GM18508 (cell line): ENCODE measurements around the gene CSNK2A1.
"Not testable (repeated sequence)": the region's sequence is repeated elsewhere in the genome, so short reads cannot be mapped to it uniquely, and the experiment has no call there.

Experiments
- ATAC-seq: cut with Tn5 transposase; IDR thresholded peaks from one replicate; pipeline ENCODE4 v1.9.1; 2021; ENCODE audit warnings: moderate number of reproducible peaks; ENCODE audit not compliant: insufficient read depth, unreplicated experiment

Gene CSNK2A1

GRCh38 chr20:537983-538382 lies 5.6 kb downstream of the CSNK2A1 start:
- no peak for ATAC-seq

DNA sequence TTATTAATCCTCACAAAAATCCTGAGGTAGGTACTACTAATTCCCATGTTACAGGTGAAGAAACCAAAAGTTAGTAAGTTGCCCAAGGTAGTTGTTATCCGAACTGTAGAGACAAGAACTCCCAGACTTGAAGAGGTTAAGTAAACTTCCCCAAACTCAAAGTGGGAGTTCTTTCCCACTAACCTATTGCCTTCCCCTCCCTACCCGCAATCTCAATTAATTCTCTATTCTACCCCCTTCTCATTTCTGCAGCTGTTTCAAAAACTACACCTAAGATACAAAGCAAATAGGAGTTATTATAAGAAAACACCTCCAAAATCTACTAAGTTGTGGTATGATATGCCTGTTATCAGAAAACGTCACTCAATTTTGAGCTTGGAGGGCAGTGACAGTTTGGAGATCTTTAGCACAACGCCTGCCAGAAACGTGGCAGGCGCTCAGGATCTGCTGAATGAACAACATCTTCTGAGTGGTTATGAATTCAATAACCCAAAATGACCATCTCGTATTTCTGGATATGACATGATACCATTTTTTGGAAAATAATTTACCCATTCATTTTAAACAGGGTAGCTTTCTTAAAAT lies 7.1 kb downstream of the CSNK2A1 start:
- ATAC-seq: no peak

DNA sequence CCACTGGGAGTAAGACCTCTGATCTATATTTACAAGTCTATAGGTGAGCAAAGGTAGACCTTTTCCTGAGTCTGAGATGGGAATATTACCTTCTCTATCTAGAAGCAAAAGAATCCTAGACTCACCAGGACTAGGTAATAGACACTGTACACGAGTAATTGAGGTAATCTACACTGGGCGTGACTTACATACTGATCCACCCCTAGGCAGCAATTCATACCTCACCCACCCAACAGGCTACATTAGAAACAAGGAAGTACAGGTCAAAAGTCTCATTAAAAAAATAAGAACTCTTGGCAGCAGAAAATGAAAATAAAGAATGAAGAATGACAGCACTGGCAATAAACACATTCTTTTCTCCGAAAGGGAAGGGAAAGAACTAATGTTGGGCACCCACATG lies 7.6 kb downstream of the CSNK2A1 start:
- ATAC-seq: no peak

DNA sequence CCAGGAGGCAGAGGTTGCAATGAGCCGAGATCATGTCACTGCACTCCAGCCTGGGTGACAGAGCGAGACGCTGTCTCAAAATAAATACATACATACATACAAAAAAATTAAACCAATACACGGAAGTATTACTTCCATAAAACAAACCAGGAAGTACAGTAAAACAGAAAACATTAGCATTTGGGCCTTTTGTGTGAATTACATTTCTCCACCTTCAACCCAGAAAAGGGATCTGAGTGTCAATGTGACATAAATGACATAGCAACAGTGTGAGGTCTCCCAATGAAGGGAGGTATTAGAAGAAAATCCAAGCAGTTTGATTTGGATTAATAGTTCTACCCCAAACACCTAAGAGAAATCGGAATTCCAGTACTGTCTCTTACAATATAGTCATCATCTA lies 10.1 kb downstream of the CSNK2A1 start:
- no peak for ATAC-seq

DNA sequence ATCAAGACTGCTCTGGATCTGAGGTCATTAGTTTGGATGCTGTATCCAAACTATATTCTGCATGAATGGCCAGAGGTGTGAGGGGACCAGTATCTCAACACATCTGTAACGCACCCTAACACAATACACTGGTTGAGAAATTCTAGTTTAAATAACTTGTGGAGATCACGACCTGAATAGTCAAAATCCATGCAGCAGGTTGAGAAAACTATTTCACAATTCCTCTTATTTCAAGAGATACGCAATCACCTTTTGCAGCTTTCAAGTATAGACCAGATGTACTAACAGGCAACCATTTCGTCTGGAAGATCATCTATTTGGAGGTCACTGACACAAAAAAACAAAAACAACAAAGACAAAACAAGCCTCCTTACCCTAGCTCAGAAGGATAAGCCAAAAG lies 11.1 kb downstream of the CSNK2A1 start:
- ATAC-seq: no peak

DNA sequence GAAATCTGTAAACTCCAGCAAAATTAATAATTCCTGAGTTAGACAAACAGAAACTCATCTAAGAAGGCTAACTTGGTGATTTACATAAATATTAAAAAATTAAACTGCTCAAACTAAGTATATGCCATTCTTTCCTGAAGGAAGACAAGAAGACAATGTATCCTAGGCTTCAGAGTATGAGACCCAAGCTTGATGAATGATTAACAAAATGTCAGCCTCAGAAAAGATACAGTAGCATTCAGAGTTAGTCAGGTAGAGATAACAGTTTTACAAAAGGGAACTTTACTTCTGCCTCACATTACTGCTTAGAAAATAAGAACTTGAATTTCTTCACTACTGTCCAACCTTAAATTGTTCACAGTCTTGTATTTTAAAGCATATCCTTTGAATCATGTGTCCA lies 12.0 kb downstream of the CSNK2A1 start:
- ATAC-seq: no peak

GRCh38 chr20:530321-530720 lies 13.3 kb downstream of the CSNK2A1 start:
- ATAC-seq: no peak

DNA sequence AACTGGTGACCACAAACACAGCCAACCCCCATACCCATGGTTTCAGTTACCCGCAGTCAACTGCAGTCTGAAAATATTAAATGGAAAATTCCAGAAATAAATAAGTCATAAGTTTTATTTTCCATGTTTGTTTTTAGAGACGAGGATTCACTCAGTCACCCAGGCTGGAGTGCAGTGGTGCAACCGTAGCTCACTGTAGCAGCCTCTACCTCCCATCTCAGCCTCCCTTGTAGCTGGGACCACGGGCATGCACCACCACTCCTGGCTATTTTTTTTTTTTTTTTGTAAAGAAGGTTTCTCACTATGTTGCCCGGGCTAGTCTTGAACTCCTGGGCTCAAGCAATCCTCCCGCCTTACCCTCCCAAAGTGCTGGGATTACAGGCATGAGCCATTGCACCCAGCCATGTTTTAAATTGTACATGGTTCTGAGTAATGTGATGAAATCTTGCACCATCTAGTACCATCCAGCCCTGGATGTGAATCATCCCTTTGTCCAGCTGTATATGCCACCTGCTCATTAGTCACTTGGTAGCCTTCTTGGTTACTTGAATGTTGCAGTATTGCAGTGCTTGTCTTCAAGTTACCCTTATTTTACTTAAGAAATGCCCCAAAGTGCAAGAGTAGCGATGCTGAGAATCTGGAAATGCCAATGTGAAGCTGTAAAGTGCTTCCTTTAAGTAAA lies 14.5 kb downstream of the CSNK2A1 start:
- ATAC-seq: no peak

DNA sequence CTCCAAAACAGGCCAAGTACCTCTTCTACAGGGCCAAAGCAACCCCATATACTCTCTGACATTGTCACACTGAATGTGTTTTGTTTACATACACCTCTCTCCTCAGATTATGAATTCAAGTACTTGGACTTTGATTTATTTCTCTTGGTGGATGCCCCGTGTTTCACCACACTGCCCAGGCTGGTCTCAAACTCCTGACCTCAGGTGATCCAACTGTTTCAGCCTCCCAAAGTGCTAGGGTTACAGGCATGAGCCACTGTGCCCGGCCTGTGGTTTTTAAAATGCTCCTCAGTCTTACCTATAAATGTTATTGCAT lies 16.1 kb downstream of the CSNK2A1 start:
- ATAC-seq: no peak

DNA sequence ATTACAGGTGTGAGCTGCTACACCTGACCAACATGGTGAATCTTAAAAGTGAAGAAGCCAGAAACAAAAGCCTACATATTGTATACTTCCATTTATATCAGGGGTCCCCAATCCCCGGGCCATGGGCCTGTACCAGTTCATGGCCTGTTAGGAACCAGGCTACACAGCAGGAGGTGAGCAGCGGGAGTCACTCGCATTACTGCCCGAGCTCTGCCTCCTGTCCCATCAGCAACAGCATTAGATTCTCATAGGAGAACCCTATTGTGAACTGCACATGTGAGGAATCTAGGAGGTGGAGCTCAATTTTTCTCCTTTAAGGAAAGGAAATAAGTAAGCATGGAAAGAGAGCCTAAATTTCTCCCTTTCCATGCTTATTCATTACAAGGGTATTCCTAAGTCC lies 21.7 kb downstream of the CSNK2A1 start:
- no peak for ATAC-seq

- no peak for ATAC-seq
Observed at GRCh38 chr20:519999-520398, 23.6 kb downstream of the CSNK2A1 start.

DNA sequence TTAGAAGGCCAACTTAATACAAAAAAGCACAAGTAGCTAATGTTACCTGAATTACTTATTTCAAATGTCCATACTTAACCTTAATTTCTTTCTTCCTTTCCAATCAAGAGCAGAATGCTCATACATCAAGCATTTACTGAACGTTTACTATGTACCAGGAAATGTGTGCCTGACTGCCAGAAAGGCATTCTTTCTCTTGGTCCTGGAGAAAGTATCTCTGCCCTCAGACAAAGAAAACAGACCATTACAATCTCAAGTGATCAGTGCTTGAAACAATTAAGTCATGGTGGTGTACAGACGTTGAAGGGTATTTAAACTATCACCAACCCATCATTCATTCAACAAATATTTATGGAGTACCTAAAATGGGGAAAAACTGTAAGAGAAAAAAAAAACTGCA lies 26.4 kb downstream of the CSNK2A1 start:
- ATAC-seq: no peak

DNA sequence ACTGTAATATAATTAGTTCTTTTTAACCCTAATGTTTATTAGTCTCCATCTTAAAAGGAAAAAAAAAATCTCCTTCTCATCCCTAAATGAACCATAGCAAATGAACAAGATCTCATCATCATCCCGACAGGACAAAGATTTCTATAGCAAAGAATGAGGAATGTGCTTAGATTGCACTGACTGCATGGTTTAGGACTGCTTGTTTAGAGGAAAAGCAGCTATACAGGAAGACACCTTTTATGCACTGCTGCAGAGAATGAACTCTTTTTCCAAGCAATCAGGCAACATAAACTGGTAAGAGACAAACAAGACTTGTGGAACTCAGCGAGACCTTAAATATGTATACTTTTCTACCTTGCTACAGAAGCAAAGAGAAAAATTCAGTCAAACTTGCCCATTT lies 26.8 kb downstream of the CSNK2A1 start:
- no peak for ATAC-seq

DNA sequence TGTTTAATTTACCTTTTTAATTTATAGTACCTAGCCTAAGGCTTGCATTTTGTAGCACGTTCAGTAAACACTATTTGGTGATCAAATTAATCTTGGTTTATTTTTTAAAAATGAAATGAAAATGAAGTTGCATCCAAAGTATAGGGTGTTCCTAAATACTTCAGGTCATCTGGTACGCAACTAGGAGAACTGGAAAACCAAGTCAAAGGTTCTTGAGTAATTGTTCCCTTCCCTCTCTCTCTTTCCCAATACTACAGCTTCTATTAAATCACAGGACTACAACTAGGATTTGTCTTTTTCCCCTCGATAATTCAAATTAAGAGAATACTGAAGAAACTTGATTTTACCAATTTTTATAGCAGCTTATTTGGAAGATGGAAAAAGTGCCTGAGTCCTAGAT lies 27.9 kb downstream of the CSNK2A1 start:
- ATAC-seq: no peak

DNA sequence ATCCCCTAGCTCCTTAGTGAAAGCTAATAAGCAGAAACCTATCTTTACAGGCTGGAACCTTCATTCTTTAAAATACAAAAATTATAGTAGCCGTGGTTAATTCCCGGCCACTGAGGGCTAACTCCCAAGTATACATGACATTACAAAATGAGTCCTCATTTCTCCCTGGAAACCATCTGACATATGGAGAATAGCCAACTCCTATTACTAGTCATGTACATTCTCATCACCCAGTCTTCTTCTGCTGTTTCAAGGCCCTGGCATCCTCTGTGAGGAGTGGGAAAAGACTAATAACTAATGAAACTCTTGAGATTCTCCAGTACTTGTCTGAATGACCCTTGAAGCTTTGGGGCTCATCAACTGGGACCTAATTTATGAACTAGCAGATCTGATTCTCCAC lies 30.2 kb downstream of the CSNK2A1 start:
- ATAC-seq: no peak

GRCh38 chr20:510328-511057 lies 33.1 kb downstream of the CSNK2A1 start:
- not testable (repeated sequence) for ATAC-seq

GRCh38 chr20:508364-508787 lies 35.2 kb downstream of the CSNK2A1 start:
- ATAC-seq: not testable (repeated sequence)

GRCh38 chr20:507761-508332 lies 35.7 kb downstream of the CSNK2A1 start:
- ATAC-seq: no peak

DNA sequence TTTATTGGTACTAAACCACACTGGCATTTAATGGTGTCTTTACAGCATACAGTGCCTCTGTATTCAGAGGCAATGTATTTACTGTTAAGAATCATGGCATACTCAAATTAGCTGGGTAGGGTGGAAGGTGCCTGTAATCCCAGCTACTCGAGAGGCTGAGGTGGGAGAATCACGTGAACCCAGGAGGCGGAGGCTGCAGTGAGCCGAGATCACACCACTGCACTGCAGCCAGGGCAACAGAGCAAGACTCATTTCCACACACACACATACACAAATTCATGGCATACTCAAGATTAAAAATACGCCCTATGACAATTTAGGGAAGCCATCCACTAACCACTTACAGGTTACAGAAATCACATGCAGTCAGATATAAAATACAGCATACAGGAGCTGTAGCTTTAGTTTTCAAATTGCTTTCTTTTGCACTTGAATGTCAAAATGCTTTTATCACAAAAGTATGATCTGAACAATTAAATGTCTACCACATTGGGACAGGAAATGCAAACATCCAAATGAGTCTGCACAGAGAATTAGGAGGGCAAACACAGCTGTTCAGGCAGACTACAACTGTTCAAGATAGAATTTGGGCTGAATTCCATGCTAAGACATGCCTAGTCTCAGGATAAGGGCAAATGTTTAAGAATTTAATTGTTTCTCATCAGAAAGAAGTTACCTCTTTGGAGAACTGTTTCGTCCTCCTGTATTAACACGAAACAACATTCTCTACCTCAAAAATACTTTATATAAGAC lies 36.4 kb downstream of the CSNK2A1 start:
- ATAC-seq: no peak

- ATAC-seq: no peak
Observed at GRCh38 chr20:504632-505075, 38.9 kb downstream of the CSNK2A1 start.
